RPMI8226 (cell line): ENCODE measurements around the gene MAGEA12.
"Not testable (repeated sequence)": the region's sequence is repeated elsewhere in the genome, so short reads cannot be mapped to it uniquely, and the experiment has no call there.

Source experiments
- DNase-seq: peaks from one replicate; pipeline ENCODE4 v3.0.0-alpha.2; 2015

MAGEA12 gene

DNA sequence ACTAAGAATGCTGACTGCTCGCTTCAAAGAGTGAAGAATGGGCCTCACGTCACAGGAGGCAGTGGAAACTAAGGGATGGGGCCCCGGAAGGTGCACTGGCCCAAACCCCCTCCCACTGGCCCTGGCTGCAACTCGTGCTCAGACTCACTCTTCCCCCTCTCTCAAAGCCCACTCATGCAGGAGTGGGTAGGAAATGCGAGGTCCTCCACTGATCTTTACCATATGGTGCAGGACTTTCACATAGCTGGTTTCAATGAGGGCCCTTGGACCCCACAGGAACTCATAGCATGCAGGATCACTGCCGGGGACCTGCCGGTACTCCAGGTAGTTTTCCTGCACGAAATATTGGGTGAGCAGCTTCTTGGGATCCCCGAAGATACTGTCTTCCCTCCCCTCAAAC, 33.0 kb downstream of the MAGEA12 start:
- DNase-seq = not testable (repeated sequence)

DNA sequence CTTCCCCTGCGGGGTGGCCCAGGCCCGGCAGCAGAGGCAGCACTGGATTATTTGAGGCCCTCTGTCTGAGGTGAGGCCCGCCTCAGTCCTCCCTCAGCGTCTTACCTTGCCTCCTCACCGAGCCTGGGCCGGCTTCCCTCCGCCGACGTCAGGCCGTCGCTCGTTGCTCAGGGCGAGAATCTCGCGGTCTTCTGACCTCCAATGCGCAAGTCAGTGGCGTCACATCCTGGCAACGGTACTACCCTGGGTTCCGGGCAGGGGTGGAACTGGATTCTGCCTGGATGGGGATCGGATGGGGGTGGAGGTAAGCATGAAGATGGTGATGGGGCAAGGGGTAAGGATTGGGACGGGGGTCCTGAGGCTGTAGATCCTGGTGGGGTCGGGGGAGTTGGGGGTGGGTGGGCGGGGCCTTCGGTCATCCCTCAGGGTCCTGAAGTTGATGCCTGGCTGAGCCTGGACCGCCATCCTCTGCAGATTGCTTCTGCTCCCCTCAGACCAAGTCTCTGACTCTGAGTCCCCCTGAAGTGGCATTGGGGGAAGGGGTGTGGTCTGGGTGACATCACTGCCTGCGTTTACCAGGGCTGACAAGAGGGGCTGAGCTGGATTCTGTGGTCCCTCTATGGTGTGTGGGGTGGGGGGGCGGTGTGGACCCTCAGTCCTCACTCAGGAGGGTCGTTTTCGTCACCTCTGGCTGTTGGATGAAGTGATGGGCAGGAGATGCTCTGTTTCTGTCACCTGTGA, 36.2 kb downstream of the MAGEA12 start, which contains the start of gene MAGEA6:
Gene MAGEA6, minus strand, starts transcription at position 141 of the 741 bp plus-strand sequence. CDS start 2,039 bp downstream, outside the sequence.
- DNase-seq = not testable (repeated sequence)

DNA sequence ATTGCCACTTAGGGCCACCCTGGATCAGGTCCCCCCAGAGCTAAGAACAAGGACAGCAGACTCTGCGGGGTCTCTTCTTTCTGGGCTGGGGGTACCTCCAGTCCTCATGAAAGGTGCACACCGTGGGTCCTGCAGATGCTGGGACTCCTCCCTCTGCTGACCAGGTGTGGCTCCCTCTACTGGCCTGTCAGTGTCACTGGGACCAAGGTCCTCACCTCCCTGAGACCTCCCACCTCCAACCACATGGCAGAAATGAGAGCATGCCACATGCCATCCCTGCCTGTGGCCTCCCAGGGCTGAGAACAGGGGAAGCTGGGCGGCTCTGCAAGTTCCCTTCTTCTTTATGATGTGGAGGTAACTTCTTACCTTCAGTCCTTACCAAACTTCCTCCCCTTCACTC, 53.5 kb downstream of the MAGEA12 start:
- not testable (repeated sequence) for DNase-seq
